Measurements from ENCODE around the gene KRT15. TPM values are rescaled to one million over a fixed set of nuclear protein-coding genes. Genes with fewer than 3 reads are reported as not detected.

Gene KRT15
- total RNA-seq, 4 donors from 2014 or later, result 0.80 to 17.6 (median 7.4) TPM

DNA sequence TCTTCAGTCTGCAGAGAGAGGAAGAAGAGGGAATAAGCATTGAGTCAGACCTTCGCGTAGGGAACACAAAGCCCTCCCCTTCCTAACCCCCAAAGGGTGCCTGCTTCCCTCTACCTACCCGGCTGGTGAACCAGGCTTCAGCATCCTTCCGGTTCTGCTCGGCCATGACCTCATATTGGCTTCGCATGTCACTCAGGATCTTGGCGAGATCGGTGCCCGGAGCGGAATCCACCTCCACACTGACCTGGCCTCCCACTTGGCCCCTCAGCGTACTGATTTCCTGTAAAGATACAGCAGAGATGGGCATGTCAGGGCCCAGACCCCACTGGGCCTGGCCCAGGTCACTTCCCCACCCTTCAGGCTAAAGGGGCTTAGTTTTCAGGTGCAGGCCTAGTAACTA is 5.6 kb upstream of the KRT15 start:
- Histone ChIP-seq H3K4me3 (no peak overlapping the region), H3K4me1 (peaks cover 9 to 64% (median 42%) of the 10 kb centered on the region in 4 donors), H3K27me3 (peaks cover 24% of the 10 kb centered on the region), H3K36me3 (no peaks in the 10 kb centered on the region), H3K9me3 (no peaks in the 10 kb centered on the region), H3K27ac (peak overlapping the region; percentile 81 to 92 (median 82))
- in situ Hi-C loops (cut with MboI; ENCODE audit: low pct_ligation_motif_present in 1 of 4, low pct_unique_long_range_greater_than_20kb in 1 of 4, low sequenced_read_pairs in 3 of 4) (no loop called here), intact Hi-C loops (cut with DNase I; ENCODE audit: low total_unique reads) (no loop called here)
- WGBS, 2 donors (ENCODE audit: low coverage in 1 of 2), result 88% methylated on average over 11 of the region's 11 CpGs; no CpG with 5 or more reads in 1 of the 2 donors
- no peak for DNase-seq
- peak; percentile 28 for TF ChIP-seq POLR2A (IDR thresholded peaks at IDR 0.05)
- TF ChIP-seq POLR2AphosphoS5 (IDR thresholded peaks at IDR 0.05), result no peak
- TF ChIP-seq, protein P1, sequence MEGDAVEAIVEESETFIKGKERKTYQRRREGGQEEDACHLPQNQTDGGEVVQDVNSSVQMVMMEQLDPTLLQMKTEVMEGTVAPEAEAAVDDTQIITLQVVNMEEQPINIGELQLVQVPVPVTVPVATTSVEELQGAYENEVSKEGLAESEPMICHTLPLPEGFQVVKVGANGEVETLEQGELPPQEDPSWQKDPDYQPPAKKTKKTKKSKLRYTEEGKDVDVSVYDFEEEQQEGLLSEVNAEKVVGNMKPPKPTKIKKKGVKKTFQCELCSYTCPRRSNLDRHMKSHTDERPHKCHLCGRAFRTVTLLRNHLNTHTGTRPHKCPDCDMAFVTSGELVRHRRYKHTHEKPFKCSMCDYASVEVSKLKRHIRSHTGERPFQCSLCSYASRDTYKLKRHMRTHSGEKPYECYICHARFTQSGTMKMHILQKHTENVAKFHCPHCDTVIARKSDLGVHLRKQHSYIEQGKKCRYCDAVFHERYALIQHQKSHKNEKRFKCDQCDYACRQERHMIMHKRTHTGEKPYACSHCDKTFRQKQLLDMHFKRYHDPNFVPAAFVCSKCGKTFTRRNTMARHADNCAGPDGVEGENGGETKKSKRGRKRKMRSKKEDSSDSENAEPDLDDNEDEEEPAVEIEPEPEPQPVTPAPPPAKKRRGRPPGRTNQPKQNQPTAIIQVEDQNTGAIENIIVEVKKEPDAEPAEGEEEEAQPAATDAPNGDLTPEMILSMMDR (IDR thresholded peaks at IDR 0.05), result no peak

DNA sequence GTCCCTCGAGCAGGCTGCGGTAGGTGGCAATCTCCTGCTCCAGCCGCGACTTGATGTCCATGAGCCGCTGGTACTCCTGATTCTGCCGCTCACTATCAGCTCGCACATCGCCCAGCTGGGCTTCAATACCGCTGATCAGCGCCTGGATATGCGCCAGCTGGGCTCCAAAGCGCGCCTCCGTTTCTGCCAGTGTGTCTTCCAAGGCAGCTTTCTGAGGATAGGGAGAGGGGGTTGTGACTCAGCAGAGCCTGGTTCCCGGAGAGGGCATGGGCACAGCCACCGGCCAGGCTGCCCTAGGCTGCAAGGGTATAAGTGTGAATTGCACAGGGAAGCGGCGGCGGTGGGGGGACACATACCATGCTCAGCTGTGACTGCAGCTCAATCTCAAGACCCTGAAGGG is 5.1 kb upstream of the KRT15 start:
- Histone ChIP-seq H3K27me3 (peaks cover 20% of the 10 kb centered on the region), H3K4me3 (no peak overlapping the region)
- in situ Hi-C loops (cut with MboI; ENCODE audit: low pct_ligation_motif_present in 1 of 4, low pct_unique_long_range_greater_than_20kb in 1 of 4, low sequenced_read_pairs in 3 of 4), result no loop called here

DNA sequence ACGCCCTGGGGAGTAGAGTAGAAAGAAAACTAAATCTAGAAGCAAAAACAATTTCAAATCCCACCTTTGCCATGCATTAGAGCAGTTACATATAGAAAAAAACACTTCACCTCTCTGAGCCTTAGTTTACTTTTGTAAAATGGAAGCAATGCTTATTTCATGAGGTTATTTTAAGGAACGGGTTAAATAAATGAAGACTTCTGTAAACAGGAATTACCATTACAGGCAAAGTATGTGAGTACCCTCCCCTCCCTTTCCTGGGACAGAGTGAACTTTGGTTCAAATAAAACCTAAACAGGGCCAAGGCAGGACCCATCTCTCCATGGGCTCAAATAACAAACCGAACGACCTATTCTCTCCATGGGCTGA is 4.5 kb upstream of the KRT15 start:
- H3K4me3 ChIP-seq, result no peak overlapping the region
- no peaks in the 10 kb centered on the region for H3K9me3 ChIP-seq
- intact Hi-C loops (cut with DNase I; ENCODE audit: low total_unique reads), result no loop called here
- no peaks in the 10 kb centered on the region for H3K36me3 ChIP-seq
- H3K27me3 ChIP-seq, result peaks cover 15% of the 10 kb centered on the region
- in situ Hi-C loops (cut with MboI; ENCODE audit: low pct_ligation_motif_present in 1 of 4, low pct_unique_long_range_greater_than_20kb in 1 of 4, low sequenced_read_pairs in 3 of 4), result no loop called here
- TF ChIP-seq, protein P1 (IDR thresholded peaks at IDR 0.05), result no peak
- TF ChIP-seq EP300 (IDR thresholded peaks at IDR 0.05; ENCODE audit: low read depth) (no peak), POLR2AphosphoS5 (IDR thresholded peaks at IDR 0.05) (no peak), POLR2A (IDR thresholded peaks at IDR 0.05) (no peak)
- peak overlapping the region; percentile 81 to 92 (median 82) for H3K27ac ChIP-seq
- peaks cover 9 to 55% (median 39%) of the 10 kb centered on the region in 4 donors for H3K4me1 ChIP-seq
- WGBS, 2 donors (ENCODE audit: low coverage in 1 of 2), result 38 to 48% methylated on average over 2 to 4 of the region's 4 CpGs
- DNase-seq, result no peak

More for the DNA sequence above, 5.1 kb upstream of the KRT15 start:
- DNase-seq, result peak; percentile 38
- 47% methylated on average over 19 of the region's 19 CpGs; no CpG with 5 or more reads in 1 of the 2 donors for WGBS, 2 donors (ENCODE audit: low coverage in 1 of 2)
- TF ChIP-seq, protein P1 (IDR thresholded peaks at IDR 0.05), result no peak
- TF ChIP-seq EP300 (IDR thresholded peaks at IDR 0.05; ENCODE audit: low read depth), result no peak
- TF ChIP-seq POLR2A (IDR thresholded peaks at IDR 0.05), result no peak
- no peak for TF ChIP-seq POLR2AphosphoS5 (IDR thresholded peaks at IDR 0.05)
- Histone ChIP-seq H3K9me3 (no peaks in the 10 kb centered on the region), H3K4me1 (peaks cover 9 to 61% (median 41%) of the 10 kb centered on the region in 4 donors), H3K36me3 (no peaks in the 10 kb centered on the region), H3K27ac (peak overlapping the region; percentile 81 to 92 (median 82))
- intact Hi-C loops (cut with DNase I; ENCODE audit: low total_unique reads), result no loop called here

DNA sequence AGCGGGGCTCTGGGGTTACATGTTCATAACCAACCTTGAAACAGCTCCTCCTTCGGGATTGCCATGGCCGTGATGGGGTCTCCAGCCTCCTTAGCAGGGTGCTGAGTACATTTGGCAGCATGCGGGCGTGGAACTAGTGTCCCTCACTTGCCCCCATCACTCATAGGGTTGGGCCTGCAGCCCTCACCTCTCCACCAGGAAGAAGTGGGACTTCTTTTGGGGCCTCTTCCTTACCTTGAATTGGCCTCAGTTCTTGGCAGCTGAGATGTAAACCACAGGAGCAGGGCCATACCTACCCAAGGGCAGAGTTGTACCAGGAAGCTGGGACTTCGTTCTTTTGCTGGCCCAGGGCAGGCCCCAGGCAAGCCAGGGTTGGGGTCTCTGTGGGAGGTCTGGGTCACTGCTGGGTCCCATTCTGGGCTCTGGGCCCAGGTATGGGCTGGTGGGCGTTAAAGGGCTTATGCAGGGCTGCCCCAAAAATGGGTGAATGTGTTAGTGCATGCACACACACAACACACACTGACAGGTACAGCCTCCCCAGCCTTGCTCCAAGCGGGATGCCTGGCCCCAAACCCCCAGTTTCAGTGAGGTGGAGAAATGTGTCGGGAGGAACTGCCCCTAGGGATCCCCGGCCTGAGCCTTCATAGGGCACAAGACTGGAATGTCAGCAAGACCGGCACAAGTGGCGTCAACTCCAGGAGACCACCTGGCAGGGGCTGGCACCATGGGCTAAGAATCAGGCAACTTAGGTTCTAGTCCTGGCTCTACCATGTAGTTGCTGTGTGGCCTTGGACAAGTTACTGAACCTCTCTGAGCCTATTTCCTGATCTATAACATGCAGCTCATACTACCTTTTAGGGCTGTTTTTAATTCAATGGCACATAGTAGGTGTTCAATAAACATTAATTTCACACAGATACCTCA is 3.9 kb upstream of the KRT15 start:
- Histone ChIP-seq H3K27ac (peak overlapping the region; percentile 81 to 92 (median 82)), H3K27me3 (peaks cover 8% of the 10 kb centered on the region), H3K4me1 (peaks cover 9 to 52% (median 36%) of the 10 kb centered on the region in 4 donors), H3K4me3 (no peak overlapping the region), H3K9me3 (no peaks in the 10 kb centered on the region), H3K36me3 (no peaks in the 10 kb centered on the region)
- TF ChIP-seq POLR2A (IDR thresholded peaks at IDR 0.05) (peak; percentile 39), POLR2AphosphoS5 (IDR thresholded peaks at IDR 0.05) (peak in 1 of 3 donors; percentile 27), EP300 (IDR thresholded peaks at IDR 0.05; ENCODE audit: low read depth) (no peak)
- TF ChIP-seq, protein P1 (IDR thresholded peaks at IDR 0.05), result no peak
- in situ Hi-C loops (cut with MboI; ENCODE audit: low pct_ligation_motif_present in 1 of 4, low pct_unique_long_range_greater_than_20kb in 1 of 4, low sequenced_read_pairs in 3 of 4), result no loop called here
- WGBS, 2 donors (ENCODE audit: low coverage in 1 of 2), result 60 to 74% methylated on average over 1 to 11 of the region's 12 CpGs
- DNase-seq, result peak; percentile 50
- intact Hi-C loops (cut with DNase I; ENCODE audit: low total_unique reads), result no loop called here
